ENCODE results near the gene CEMIP.
"Not testable (repeated sequence)": the region's sequence is repeated elsewhere in the genome, so short reads cannot be mapped to it uniquely, and the experiment has no call there.

CEMIP gene

DNA sequence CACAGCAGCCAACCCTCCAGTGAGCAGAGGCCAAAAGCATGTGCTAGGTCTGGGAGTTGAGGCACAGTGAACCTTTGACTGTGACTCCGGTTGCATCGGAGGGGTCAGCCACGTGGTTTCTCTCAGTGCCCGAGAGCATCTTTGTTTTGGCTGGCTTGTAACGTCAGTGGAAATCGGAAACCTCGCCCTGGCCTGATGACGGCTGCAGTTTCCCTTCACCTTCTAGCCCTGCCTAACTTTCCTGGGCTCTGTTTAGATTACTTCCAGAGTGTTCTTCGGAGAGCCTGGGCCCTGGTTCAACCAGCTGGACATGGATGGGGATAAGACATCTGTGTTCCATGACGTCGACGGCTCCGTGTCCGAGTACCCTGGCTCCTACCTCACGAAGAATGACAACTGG, 153.8 kb downstream of the CEMIP start:
- DNase-seq: no peak

GRCh38 chr15:80934761-80935221, 155.6 kb downstream of the CEMIP start:
- DNase-seq: no peak

DNA sequence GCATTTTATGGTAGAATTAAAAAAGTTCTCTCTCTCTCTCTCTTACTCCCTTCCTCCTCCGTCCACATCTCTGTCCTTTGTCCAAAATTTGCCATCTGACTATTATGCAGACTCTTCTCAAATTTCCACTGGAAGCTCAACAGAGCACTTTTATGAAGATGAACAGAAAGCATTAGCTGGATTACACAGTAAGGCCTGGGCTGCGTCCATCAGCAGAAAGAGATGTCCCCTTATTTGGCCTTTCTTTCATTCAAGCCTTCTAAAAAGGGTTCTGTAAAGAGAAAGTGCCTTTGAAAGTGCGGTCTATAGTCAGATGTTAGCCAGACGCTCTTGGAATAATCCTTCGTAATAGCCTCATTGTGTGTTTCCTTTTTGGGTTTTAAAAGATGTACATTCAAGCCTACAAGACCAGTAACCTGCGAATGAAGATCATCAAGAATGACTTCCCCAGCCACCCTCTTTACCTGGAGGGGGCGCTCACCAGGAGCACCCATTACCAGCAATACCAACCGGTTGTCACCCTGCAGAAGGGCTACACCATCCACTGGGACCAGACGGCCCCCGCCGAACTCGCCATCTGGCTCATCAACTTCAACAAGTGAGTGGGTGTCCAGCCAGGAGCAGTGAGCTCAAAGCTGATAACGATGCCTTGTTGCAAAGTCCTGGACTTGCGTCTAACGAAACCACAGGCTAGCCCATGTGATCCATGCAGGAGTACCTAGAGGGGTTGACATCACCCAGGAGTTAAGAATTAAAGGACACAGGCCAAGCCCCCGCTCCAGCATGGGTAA, 157.3 kb downstream of the CEMIP start:
- no peak for DNase-seq

GRCh38 chr15:80937718-80938117, 158.5 kb downstream of the CEMIP start:
- DNase-seq: no peak

DNA sequence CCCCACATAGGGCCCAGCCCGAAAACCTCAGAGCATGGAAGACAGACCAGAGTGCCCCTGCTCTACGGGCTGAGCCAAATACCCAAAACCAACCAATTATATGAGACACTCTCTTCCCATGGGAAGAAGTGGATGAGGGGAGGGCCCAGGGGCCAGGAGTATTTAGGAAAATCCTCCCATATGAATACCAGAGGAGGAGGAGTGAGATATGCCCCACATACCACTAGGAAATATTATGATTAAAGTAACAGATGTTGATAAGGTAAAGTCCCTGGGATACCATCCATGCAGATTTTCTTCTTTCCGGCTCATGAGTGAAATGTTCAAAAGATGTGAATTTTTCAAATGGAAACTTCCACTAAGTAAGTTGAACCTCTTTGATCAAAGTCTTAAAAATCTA, 160.0 kb downstream of the CEMIP start:
- DNase-seq: no peak

- DNase-seq: no peak
Observed at GRCh38 chr15:80940331-80940730, 161.2 kb downstream of the CEMIP start.

DNA sequence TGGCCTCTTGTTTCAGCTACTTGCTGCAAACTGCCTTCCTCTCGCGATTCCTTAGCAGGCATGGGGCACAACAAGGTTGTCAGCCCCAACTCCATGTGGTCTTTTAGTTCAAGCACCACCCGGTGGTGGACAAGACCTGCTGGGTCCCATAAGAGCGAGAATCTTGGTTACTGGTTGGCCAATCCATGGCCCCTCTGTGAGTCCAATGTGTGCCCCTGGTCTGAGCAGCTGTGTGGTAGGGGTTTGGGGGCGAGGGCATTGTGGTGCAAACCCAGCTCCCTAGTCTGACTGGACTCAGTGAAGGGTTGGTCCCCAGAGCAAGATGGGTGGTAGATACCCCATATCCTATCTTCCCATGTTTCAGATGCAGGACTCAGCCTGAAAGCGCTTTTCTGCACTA, 161.7 kb downstream of the CEMIP start:
- no peak for DNase-seq

GRCh38 chr15:80942266-80942665, 163.1 kb downstream of the CEMIP start:
- no peak for DNase-seq

DNA sequence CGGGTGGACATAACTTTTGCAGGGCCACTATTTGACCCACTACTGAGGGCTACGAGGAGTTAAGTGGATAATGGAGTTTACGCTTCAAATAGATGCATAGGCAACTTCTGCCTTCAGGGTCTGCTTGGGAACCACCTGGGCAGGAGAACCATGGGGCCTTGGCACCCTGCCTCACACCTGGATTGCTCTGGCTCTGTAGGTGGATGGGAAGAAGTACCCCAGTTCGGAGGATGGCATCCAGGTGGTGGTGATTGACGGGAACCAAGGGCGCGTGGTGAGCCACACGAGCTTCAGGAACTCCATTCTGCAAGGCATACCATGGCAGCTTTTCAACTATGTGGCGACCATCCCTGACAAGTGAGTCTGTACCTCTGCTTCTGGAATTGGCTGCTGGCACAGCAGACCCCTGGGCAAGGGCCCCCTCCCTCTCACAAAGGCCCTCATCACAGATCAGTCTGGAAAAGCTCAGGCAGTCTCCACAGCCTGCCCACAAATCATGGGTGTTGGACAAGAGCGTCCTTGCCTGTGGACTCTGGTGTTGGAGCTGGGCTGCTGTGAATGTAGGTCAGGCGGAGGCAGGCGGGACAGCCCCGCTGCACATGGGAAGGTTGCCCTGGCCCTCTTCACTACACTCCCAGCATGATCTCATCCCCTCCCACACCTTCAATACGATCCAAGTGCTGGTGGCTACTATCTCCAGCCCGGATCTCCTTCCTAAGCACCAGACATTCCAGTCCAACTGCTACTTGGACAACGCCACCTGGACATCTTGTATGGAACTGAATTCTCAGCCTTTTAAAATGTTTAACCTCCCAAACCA, 163.8 kb downstream of the CEMIP start:
- no peak for DNase-seq

DNA sequence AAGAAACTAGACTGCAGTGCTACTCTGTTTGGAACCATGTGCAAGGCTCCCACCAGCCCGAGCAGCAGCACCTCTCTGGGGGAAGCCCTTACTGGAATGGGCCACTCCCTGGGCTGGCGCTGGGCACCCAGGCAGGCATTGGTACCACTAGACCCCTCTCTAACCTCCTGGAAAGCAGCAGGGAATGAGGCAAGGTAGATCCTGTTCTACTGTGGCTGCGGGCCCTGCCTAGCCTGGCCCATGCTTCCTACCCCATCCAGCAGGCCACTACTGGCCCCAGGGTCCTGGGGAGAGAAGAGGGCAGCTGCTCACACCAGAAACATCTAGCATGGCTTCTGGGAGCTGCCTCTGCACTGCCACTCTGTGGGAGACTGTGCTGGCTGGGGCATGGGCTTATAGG, 165.6 kb downstream of the CEMIP start:
- DNase-seq: no peak

- DNase-seq: no peak
Observed at GRCh38 chr15:80945605-80946004, 166.4 kb downstream of the CEMIP start.

DNA sequence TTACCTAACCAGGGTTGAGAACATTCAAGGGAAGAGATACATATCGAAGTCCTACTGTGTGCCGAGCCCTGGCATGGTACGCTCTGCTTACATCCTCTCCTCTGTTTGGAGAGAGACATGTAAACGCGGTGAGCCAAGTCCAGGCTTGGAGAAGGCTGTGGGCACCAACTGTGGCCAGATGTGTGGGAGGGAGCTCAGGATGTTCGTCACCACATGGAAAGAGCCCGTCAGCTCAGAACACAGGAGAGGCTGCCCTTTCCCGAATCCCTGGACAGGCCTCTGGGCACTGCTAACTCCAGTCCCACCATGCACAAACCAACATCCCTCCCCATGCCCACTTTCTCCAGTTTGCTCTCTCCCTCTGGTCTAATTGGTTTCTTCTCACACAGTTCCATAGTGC, 167.4 kb downstream of the CEMIP start:
- no peak for DNase-seq

DNA sequence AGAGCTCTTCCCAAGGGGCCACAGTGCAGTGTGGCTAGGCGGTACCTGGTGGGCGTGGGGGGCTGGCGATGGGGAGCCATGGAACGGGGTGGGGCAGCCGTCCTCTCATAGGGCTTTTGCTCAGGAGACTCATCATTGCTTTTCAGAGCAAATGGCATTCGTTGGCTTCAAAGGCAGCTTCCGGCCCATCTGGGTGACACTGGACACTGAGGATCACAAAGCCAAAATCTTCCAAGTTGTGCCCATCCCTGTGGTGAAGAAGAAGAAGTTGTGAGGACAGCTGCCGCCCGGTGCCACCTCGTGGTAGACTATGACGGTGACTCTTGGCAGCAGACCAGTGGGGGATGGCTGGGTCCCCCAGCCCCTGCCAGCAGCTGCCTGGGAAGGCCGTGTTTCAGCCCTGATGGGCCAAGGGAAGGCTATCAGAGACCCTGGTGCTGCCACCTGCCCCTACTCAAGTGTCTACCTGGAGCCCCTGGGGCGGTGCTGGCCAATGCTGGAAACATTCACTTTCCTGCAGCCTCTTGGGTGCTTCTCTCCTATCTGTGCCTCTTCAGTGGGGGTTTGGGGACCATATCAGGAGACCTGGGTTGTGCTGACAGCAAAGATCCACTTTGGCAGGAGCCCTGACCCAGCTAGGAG, 169.6 kb downstream of the CEMIP start:
- no peak for DNase-seq

DNA sequence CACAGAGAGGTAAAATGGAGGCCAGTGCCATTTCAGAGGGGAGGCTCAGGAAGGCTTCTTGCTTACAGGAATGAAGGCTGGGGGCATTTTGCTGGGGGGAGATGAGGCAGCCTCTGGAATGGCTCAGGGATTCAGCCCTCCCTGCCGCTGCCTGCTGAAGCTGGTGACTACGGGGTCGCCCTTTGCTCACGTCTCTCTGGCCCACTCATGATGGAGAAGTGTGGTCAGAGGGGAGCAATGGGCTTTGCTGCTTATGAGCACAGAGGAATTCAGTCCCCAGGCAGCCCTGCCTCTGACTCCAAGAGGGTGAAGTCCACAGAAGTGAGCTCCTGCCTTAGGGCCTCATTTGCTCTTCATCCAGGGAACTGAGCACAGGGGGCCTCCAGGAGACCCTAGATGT, 170.6 kb downstream of the CEMIP start:
- DNase-seq: no peak

GRCh38 chr15:80950291-80951078, 171.3 kb downstream of the CEMIP start:
- no peak for DNase-seq

GRCh38 chr15:80951941-80952340, 172.8 kb downstream of the CEMIP start:
- DNase-seq: no peak

DNA sequence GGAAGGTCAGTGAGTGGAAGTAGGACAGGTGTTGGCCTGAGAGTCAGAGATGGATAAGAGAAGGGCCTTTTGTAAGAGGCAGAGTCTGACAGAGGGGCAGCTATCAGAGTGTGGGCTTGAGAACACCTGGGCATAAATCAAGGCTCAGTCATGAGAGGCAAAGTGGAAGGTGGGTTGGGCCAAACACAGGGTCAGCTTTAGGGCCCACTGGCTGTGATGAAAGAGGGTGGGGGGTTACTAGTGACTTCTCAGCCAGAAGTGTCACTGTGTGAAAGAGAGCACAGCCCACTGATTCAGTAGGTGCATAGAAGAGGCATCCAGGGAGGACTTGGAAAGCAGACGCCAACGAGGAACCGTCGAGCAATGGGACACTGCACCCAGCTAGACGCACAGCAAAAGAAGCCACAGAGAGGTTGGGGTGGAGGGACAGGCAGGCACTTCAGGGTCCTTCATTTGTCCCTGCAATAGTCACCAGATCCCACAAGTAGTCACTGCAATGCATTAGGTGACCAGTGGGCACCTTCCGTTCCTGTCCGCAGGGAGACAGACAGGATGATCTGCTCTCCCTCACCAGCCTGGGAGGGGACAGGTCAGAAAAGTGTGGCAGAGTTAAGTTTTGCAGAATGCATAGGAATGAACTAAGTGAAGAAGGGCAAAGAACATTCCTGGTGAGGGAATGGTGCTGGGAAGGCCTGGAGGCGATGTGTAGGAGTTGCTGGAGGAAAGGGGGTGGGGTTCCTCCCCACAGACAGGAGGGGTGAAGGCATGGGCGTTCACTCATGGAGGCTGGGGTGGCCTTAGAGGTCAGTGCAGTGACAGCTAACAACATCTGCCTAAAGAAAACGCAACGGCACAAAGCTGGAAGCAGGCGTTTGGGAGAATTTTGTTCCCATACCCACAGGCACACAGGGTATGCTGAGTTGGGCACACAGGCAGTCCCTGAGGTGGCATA, 174.1 kb downstream of the CEMIP start:
- no peak for DNase-seq

GRCh38 chr15:80953953-80954778, 175.0 kb downstream of the CEMIP start:
- DNase-seq: no peak

GRCh38 chr15:80955571-80956452, 176.6 kb downstream of the CEMIP start:
- not testable (repeated sequence) for DNase-seq

DNA sequence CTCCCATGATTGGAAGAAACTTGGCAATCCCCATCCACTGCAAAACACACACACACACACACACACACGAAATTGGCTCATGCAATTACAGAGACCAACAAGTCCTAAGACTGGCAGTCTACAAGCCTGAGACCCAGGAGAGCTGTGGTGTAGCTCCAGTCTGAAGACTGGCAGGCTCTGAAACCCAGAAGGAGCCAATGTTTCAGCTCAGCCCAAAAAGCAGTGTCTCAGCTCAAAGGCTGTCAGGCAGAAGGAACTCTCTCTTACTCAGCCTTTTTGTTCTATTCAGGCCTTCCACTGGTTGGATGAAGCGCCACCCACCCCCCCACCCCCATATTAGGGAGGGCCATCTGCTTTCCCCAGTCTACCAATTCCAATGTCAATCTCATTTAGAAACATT, 178.4 kb downstream of the CEMIP start:
- no peak for DNase-seq

Data from stimulated activated naive CD4-positive, alpha-beta T cell (primary cell).